Neural cell (in vitro differentiated cells): ENCODE results near the gene LARGE1. TPM values are rescaled to one million over a fixed set of nuclear protein-coding genes. Genes with fewer than 3 reads are reported as not detected.

Source experiments
- H2AFZ ChIP-seq: fragments of 200-600, 300-800 bp; sonication (generic), shearing (Covaris generic); 2 replicates; pipeline ENCODE4 v1.6.0; 2014; ENCODE audit warnings: low read depth, mild to moderate bottlenecking, antibody characterized with exemption, low read length, moderate library complexity
- H3F3A ChIP-seq: fragments of 200-600 bp; shearing (Covaris generic); 2 replicates; pipeline ENCODE4 v1.6.1; 2016; ENCODE audit warnings: mild to moderate bottlenecking, moderate library complexity, mixed read lengths, antibody characterized with exemption, low read length; ENCODE audit not compliant: insufficient read depth, poor library complexity, severe bottlenecking
- H3K27ac ChIP-seq: fragments of 200-600, 300-800 bp; sonication (generic), shearing (Covaris generic); 2 replicates; pipeline ENCODE4 v1.5.1; 2014; ENCODE audit warnings: mild to moderate bottlenecking, low read length, moderate library complexity
- H3K27me3 ChIP-seq: fragments of 300-800, 200-600 bp; sonication (generic), shearing (Covaris generic); 2 replicates; pipeline ENCODE4 v1.6.0; 2014; ENCODE audit warnings: mild to moderate bottlenecking, low read depth, low read length, moderate library complexity; ENCODE audit not compliant: insufficient read depth
- H3K36me3 ChIP-seq: fragments of 300-800, 200-600 bp; sonication (generic), shearing (Covaris generic); 2 replicates; pipeline ENCODE4 v1.5.1; 2014; ENCODE audit warnings: mild to moderate bottlenecking, antibody characterized with exemption, low read length, moderate library complexity; ENCODE audit not compliant: insufficient read depth
- H3K4me2 ChIP-seq: fragments of 300-800, 200-600 bp; sonication (generic), shearing (Covaris generic); 2 replicates; pipeline ENCODE4 v1.6.0; 2014; ENCODE audit warnings: mild to moderate bottlenecking, low read length
- H3K4me3 ChIP-seq: fragments of 300-800, 200-600 bp; sonication (generic), shearing (Covaris generic); 2 replicates; pipeline ENCODE4 v1.5.1; 2014; ENCODE audit warnings: mild to moderate bottlenecking, low read length, moderate library complexity
- H3K79me2 ChIP-seq: fragments of 200-600 bp; shearing (Covaris generic); replicated peaks from 2 replicates; pipeline ENCODE4 v1.6.0; 2014; ENCODE audit warnings: mild to moderate bottlenecking, low read length, moderate library complexity; ENCODE audit not compliant: insufficient read depth
- H3K9ac ChIP-seq: fragments of 300-800, 200-600 bp; sonication (generic), shearing (Covaris generic); 2 replicates; pipeline ENCODE4 v1.6.1; 2016; ENCODE audit warnings: mild to moderate bottlenecking, low read length, mixed read lengths
- H3K9me2 ChIP-seq: fragments of 200-600 bp; shearing (Covaris generic); 2 replicates; pipeline ENCODE4 v1.6.1; 2016; ENCODE audit warnings: mild to moderate bottlenecking, low read length, mixed read lengths; ENCODE audit not compliant: insufficient read depth
- H3K9me3 ChIP-seq: fragments of 200-600, 300-800 bp; sonication (generic), shearing (Covaris generic); 2 replicates; pipeline ENCODE4 v1.6.1; 2016; ENCODE audit warnings: mild to moderate bottlenecking, mixed run types, low read length, moderate library complexity, mixed read lengths
- H4K20me1 ChIP-seq: fragments of 200-600 bp; shearing (Covaris generic); 2 replicates; pipeline ENCODE4 v1.6.1; 2016; ENCODE audit warnings: mild to moderate bottlenecking, mixed run types; ENCODE audit not compliant: insufficient read depth
- CTCF ChIP-seq: fragments of 450-650 bp; IDR thresholded peaks from 2 replicates; pipeline ENCODE4 v1.5.1; 2014; ENCODE audit warnings: antibody characterized with exemption, mild to moderate bottlenecking, moderate library complexity; ENCODE audit not compliant: poor library complexity, severe bottlenecking
- EP300 ChIP-seq: fragments of 450-650 bp; conservative IDR thresholded peaks from 2 replicates; pipeline ENCODE4 v1.6.1; 2014; ENCODE audit warnings: antibody characterized with exemption, mild to moderate bottlenecking, moderate library complexity; ENCODE audit not compliant: poor library complexity, severe bottlenecking
- EZH2 ChIP-seq: fragments of 200-600, 300-800 bp; shearing (Covaris generic), sonication (generic); IDR thresholded peaks from 2 replicates; pipeline ENCODE4 v1.6.1; 2014; ENCODE audit warnings: antibody characterized with exemption, low read length, borderline replicate concordance, mild to moderate bottlenecking; ENCODE audit not compliant: insufficient read depth, poor library complexity, severe bottlenecking
- MXI1 ChIP-seq: fragments of 450-650 bp; conservative IDR thresholded peaks from 2 replicates; pipeline ENCODE4 v1.6.1; 2014; ENCODE audit warnings: antibody characterized with exemption, mild to moderate bottlenecking; ENCODE audit not compliant: poor library complexity, severe bottlenecking
- POLR2AphosphoS5 ChIP-seq: IDR thresholded peaks from 2 replicates; pipeline ENCODE4 v1.6.1; 2012
- RAD21 ChIP-seq: fragments of 450-650 bp; conservative IDR thresholded peaks from 2 replicates; pipeline ENCODE4 v1.6.1; 2014; ENCODE audit warnings: antibody characterized with exemption, mild to moderate bottlenecking, moderate library complexity
- SMC3 ChIP-seq: fragments of 450-650 bp; conservative IDR thresholded peaks from 2 replicates; pipeline ENCODE4 v1.6.1; 2014; ENCODE audit warnings: antibody characterized with exemption, mild to moderate bottlenecking, moderate library complexity; ENCODE audit not compliant: poor library complexity
- TAF1 ChIP-seq: IDR thresholded peaks from 2 replicates; pipeline ENCODE4 v1.6.1; 2012; ENCODE audit warnings: low read depth
- polyA plus RNA-seq: library from polyadenylated mRNA; depleted of rRNA; stranded (reverse); fragments of >200 nt; gene quantifications from 2 replicates; pipeline ENCODE4 v1.2.3, GENCODE V29; 2014
- TF ChIP-seq, protein P1 (sequence below): IDR thresholded peaks from 2 replicates; pipeline ENCODE4 v1.6.1; 2012; ENCODE audit warnings: borderline replicate concordance

LARGE1 gene
- polyA plus RNA-seq, 1 donor from 2014 or later = 27.5 TPM

DNA sequence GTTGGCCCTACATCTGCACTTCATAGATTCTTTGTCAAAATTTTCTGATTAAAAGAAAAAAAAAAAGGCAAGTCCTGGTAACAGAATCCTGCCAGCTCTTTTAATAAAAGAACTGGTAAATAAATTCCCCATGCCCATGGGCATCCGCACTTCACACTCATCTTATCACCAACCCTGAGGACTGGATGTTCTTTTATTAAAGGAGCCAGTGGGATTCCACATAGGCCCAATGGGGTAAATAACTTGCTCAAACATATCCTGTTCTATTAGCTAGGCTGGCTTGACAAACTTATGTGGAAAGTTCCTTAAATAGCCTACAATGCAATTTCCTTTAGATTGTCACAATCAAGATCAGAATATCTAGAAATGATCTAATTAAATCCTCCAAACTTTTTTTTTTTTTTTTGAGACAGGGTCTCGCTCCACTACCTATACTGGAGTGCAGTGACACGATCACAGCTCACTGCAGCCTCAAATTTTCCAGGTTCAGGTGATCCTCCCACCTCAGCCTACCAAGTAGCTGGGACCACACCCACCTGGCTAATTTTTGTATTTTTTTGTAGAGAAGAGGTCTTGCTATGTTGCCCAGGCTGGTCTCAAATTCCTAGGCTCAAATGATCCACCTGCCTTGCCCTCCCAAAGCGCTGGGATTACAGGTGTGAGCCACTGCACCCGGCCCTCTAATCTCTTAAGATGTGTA, 380.9 kb downstream of the LARGE1 start:
- no peaks in the 10 kb centered on the region for H3K27me3 ChIP-seq
- no peaks in the 10 kb centered on the region for H3K9me2 ChIP-seq
- no peak overlapping the region for H3K4me3 ChIP-seq
- no peak overlapping the region for H2AFZ ChIP-seq
- H3K9ac ChIP-seq = no peak overlapping the region
- no peak for TF ChIP-seq SMC3
- TF ChIP-seq, protein P1, sequence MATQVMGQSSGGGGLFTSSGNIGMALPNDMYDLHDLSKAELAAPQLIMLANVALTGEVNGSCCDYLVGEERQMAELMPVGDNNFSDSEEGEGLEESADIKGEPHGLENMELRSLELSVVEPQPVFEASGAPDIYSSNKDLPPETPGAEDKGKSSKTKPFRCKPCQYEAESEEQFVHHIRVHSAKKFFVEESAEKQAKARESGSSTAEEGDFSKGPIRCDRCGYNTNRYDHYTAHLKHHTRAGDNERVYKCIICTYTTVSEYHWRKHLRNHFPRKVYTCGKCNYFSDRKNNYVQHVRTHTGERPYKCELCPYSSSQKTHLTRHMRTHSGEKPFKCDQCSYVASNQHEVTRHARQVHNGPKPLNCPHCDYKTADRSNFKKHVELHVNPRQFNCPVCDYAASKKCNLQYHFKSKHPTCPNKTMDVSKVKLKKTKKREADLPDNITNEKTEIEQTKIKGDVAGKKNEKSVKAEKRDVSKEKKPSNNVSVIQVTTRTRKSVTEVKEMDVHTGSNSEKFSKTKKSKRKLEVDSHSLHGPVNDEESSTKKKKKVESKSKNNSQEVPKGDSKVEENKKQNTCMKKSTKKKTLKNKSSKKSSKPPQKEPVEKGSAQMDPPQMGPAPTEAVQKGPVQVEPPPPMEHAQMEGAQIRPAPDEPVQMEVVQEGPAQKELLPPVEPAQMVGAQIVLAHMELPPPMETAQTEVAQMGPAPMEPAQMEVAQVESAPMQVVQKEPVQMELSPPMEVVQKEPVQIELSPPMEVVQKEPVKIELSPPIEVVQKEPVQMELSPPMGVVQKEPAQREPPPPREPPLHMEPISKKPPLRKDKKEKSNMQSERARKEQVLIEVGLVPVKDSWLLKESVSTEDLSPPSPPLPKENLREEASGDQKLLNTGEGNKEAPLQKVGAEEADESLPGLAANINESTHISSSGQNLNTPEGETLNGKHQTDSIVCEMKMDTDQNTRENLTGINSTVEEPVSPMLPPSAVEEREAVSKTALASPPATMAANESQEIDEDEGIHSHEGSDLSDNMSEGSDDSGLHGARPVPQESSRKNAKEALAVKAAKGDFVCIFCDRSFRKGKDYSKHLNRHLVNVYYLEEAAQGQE = no peak
- TF ChIP-seq EP300 = no peak
- no peak for TF ChIP-seq CTCF
- no peak for TF ChIP-seq POLR2AphosphoS5
- no peak for TF ChIP-seq TAF1
- no peak for TF ChIP-seq EZH2
- no peak for TF ChIP-seq MXI1
- no peak for TF ChIP-seq RAD21
- H3K9me3 ChIP-seq = no peaks in the 10 kb centered on the region
- no peaks in the 10 kb centered on the region for H4K20me1 ChIP-seq
- no peak overlapping the region for H3K27ac ChIP-seq
- H3K4me2 ChIP-seq = no peak overlapping the region
- H3F3A ChIP-seq = no peaks in the 10 kb centered on the region
- H3K36me3 ChIP-seq = no peaks in the 10 kb centered on the region
- H3K79me2 ChIP-seq = no peaks in the 10 kb centered on the region

DNA sequence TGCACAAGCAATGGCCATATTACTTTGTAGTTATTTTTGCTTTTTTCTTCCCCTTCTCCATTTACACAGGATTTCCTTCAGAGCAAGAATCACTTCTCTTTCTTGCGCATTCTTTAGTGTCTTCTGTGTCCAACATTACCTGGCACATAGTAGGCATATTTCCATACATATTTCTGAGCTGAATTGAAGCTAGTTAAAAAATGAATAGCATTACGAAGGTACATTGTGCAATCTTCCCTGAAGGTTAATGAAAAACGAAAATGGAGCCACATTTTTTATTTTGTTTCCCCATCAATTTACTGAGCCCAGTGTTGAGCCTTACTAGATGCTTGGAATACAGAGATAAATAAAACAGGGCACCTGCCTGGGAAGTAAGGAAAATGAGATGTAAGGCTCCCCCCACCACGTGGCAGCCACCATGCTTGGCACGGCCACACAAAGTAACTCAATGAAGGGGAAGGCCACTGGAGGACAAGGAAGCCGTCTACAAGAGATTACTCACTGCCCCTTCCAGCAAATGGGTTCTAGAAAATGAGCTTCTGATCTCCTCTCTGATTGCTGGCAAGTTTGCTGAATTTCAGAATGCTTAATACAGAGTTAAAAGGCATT, 381.9 kb downstream of the LARGE1 start:
- H3K9me3 ChIP-seq = no peaks in the 10 kb centered on the region
- no peak overlapping the region for H3K4me2 ChIP-seq
- H3K27me3 ChIP-seq = no peaks in the 10 kb centered on the region
- no peaks in the 10 kb centered on the region for H4K20me1 ChIP-seq
- no peak overlapping the region for H2AFZ ChIP-seq
- no peaks in the 10 kb centered on the region for H3K79me2 ChIP-seq
- no peaks in the 10 kb centered on the region for H3K9me2 ChIP-seq
- H3K27ac ChIP-seq = no peak overlapping the region
- TF ChIP-seq POLR2AphosphoS5 = no peak
- TF ChIP-seq, protein P1 = no peak
- no peak overlapping the region for H3K9ac ChIP-seq
- H3K4me3 ChIP-seq = no peak overlapping the region
- no peaks in the 10 kb centered on the region for H3K36me3 ChIP-seq
- no peaks in the 10 kb centered on the region for H3F3A ChIP-seq
